GM23338 (cell line): ENCODE results near the gene CYB5R4. TPM values are rescaled to one million over a fixed set of nuclear protein-coding genes. Genes with fewer than 3 reads are reported as not detected.

Experiments
- ATAC-seq: fragments of 200-7000 bp; cut with Tn5 transposase; 3 replicates; pipeline ENCODE4 v1.9.1; 2020
- DNase-seq: peaks from one replicate; pipeline ENCODE4 v3.0.0-alpha.2; 2015; ENCODE audit warnings: low spot score
- H2AFZ ChIP-seq: fragments of 200-600 bp; sonication (generic); 2 replicates; pipeline ENCODE4 v1.8.0; 2016; ENCODE audit warnings: antibody characterized with exemption, mild to moderate bottlenecking, moderate library complexity
- H3F3A ChIP-seq: fragments of 200-600 bp; sonication (generic); replicated peaks from 2 replicates; pipeline ENCODE4 v1.8.0; 2017; ENCODE audit warnings: antibody characterized with exemption, mixed run types, low read depth
- H3K27ac ChIP-seq: fragments of 200-600 bp; sonication (generic); 2 replicates; pipeline ENCODE4 v1.6.1; 2016; ENCODE audit warnings: low read depth
- H3K27me3 ChIP-seq: fragments of 200-600 bp; sonication (generic); 2 replicates; pipeline ENCODE4 v1.8.0; 2016; ENCODE audit warnings: mild to moderate bottlenecking, mixed run types, moderate library complexity; ENCODE audit not compliant: insufficient read depth
- H3K36me3 ChIP-seq: fragments of 200-600 bp; sonication (generic); 2 replicates; pipeline ENCODE4 v1.8.0; 2016; ENCODE audit warnings: mild to moderate bottlenecking; ENCODE audit not compliant: insufficient read depth
- H3K4me1 ChIP-seq: fragments of 200-600 bp; sonication (generic); 2 replicates; pipeline ENCODE4 v1.8.0; 2016; ENCODE audit warnings: mild to moderate bottlenecking, moderate library complexity; ENCODE audit not compliant: insufficient read depth
- H3K4me2 ChIP-seq: fragments of 200-600 bp; sonication (generic); 2 replicates; pipeline ENCODE4 v1.7.1; 2017; ENCODE audit warnings: mixed run types
- H3K4me3 ChIP-seq: fragments of 200-600 bp; sonication (generic); 2 replicates; pipeline ENCODE4 v1.6.1; 2016; ENCODE audit warnings: mixed run types
- H3K79me2 ChIP-seq: fragments of 200-600 bp; sonication (generic); replicated peaks from 2 replicates; pipeline ENCODE4 v1.8.0; 2017; ENCODE audit warnings: mild to moderate bottlenecking; ENCODE audit not compliant: insufficient read depth
- H3K9me2 ChIP-seq: fragments of 200-600 bp; sonication (generic); 2 replicates; pipeline ENCODE4 v1.8.0; 2017; ENCODE audit not compliant: insufficient read depth
- H4K20me1 ChIP-seq: fragments of 200-600 bp; sonication (generic); replicated peaks from 2 replicates; pipeline ENCODE4 v1.8.0; 2017; ENCODE audit warnings: mild to moderate bottlenecking; ENCODE audit not compliant: insufficient read depth
- H3K27ac Mint-ChIP-seq: 2 replicates; pipeline ENCODE4 v1.8.0; 2020; ENCODE audit warnings: inconsistent platforms, mild to moderate bottlenecking, moderate library complexity, mixed read lengths
- H3K27me3 Mint-ChIP-seq: 3 replicates; pipeline ENCODE4 v1.8.0; 2022; ENCODE audit warnings: low read depth, mild to moderate bottlenecking, moderate library complexity, mixed read lengths, inconsistent platforms; ENCODE audit not compliant: insufficient read depth, poor library complexity
- H3K36me3 Mint-ChIP-seq: 3 replicates; pipeline ENCODE4 v1.8.0; 2021; ENCODE audit warnings: low read depth, mild to moderate bottlenecking, inconsistent platforms, moderate library complexity, mixed read lengths
- H3K4me1 Mint-ChIP-seq: 3 replicates; pipeline ENCODE4 v1.8.0; 2020; ENCODE audit warnings: mild to moderate bottlenecking, inconsistent platforms, mixed read lengths
- H3K4me3 Mint-ChIP-seq: 3 replicates; pipeline ENCODE4 v1.8.0; 2021; ENCODE audit warnings: moderate library complexity, mild to moderate bottlenecking, inconsistent platforms, mixed read lengths
- H3K9me3 Mint-ChIP-seq: 3 replicates; pipeline ENCODE4 v1.8.0; 2020; ENCODE audit warnings: moderate library complexity, mild to moderate bottlenecking, inconsistent platforms, mixed read lengths
- ETS1 ChIP-seq: IDR thresholded peaks from 2 replicates; pipeline ENCODE4 v1.6.1; 2016; ENCODE audit warnings: antibody characterized with exemption
- EZH2phosphoT487 ChIP-seq: fragments of 200-600 bp; sonication (generic); IDR thresholded peaks from one replicate; pipeline ENCODE4 v1.8.1; 2018; ENCODE audit warnings: antibody characterized with exemption; ENCODE audit not compliant: unreplicated experiment
- JUNB ChIP-seq: IDR thresholded peaks from one replicate; pipeline ENCODE4 v1.6.1; 2016; ENCODE audit warnings: antibody characterized with exemption; ENCODE audit not compliant: unreplicated experiment
- NANOG ChIP-seq: IDR thresholded peaks from 2 replicates; pipeline ENCODE4 v1.6.1; 2016; ENCODE audit warnings: antibody characterized with exemption, borderline replicate concordance
- POLR2AphosphoS5 ChIP-seq: IDR thresholded peaks from 2 replicates; pipeline ENCODE4 v1.6.1; 2016; ENCODE audit warnings: antibody characterized with exemption, low read depth
- ZNF114 ChIP-seq: fragments of 250-450 bp; sonication (Bioruptor Pico); IDR thresholded peaks from 2 replicates; pipeline ENCODE4 v1.5.0; 2020; ENCODE audit warnings: mild to moderate bottlenecking, moderate library complexity
- ZNF462 ChIP-seq: fragments of 250-450 bp; sonication (Bioruptor Pico); IDR thresholded peaks from 2 replicates; pipeline ENCODE4 v1.5.0; 2020; ENCODE audit warnings: mild to moderate bottlenecking, moderate library complexity
- polyA plus RNA-seq: library from polyadenylated mRNA; unstranded; fragments of >200 nt; fragmentation: Nextera tagmentation; extraction: Ambion mirVana; gene quantifications from 2 replicates; pipeline ENCODE4 v1.2.1, GENCODE V29; 2016
- total RNA-seq: library from RNA; depleted of rRNA; stranded (reverse); fragments of >200 nt; shearing (Covaris generic); gene quantifications from 2 replicates; pipeline ENCODE4 v1.2.3, GENCODE V29; 2014

The CYB5R4 gene
- total and polyA plus RNA-seq, 2 experiments from 2014 or later = 8.9 to 17.2 TPM

GRCh38 chr6:83920017-83920416, 60.5 kb downstream of the CYB5R4 start:
- H2AFZ ChIP-seq = no peak overlapping the region
- TF ChIP-seq NANOG (no peak), ZNF114 (CRISPR knock-in tag) (no peak), ZNF462 (no peak), ETS1 (no peak), EZH2phosphoT487 (no peak), POLR2AphosphoS5 (no peak), JUNB (no peak)
- no peak overlapping the region for H3K4me2 ChIP-seq
- Mint-ChIP-seq H3K27ac (no peak overlapping the region), H3K36me3 (peaks cover 4% of the 10 kb centered on the region; the same call in 2 of the 3 replicates), H3K27me3 (no peaks in the 10 kb centered on the region), H3K4me1 (no peaks in the 10 kb centered on the region), H3K9me3 (no peaks in the 10 kb centered on the region), H3K4me3 (no peak overlapping the region)
- ATAC-seq = no peak
- H3K4me3 ChIP-seq = no peak overlapping the region
- no peaks in the 10 kb centered on the region for H3K4me1 ChIP-seq
- H4K20me1 ChIP-seq = no peaks in the 10 kb centered on the region
- H3K27me3 ChIP-seq = no peaks in the 10 kb centered on the region
- H3F3A ChIP-seq = no peaks in the 10 kb centered on the region
- H3K27ac ChIP-seq = no peak overlapping the region
- DNase-seq = no peak
- H3K79me2 ChIP-seq = no peaks in the 10 kb centered on the region
- no peaks in the 10 kb centered on the region for H3K36me3 ChIP-seq
- no peaks in the 10 kb centered on the region for H3K9me2 ChIP-seq
